Activated B cell treated with CpG ODN at 0.5 μM for 24 hours (primary cell): Measurements from ENCODE around the gene FKBP7. TPM values are rescaled to one million over a fixed set of nuclear protein-coding genes. Genes with fewer than 3 reads are reported as not detected.

Source experiments
- ATAC-seq: fragments of 200-7000 bp; cut with Tn5 transposase; one replicate; pipeline ENCODE4 v1.10.0; 2021; ENCODE audit warnings: low read depth, mild to moderate bottlenecking, moderate library complexity
- CTCF ChIA-PET: fragments of 350-600 bp; sonication (Branson Sonifier 250); formaldehyde crosslinking; loops from one replicate; lab custom pipeline; 2021; ENCODE audit warnings: antibody characterized with exemption; lab: Charles Lee
- POLR2A ChIA-PET: fragments of 350-600 bp; sonication (Branson Sonifier 250); formaldehyde crosslinking; loops from one replicate; lab custom pipeline; 2021; ENCODE audit warnings: antibody characterized with exemption; lab: Charles Lee
- DNase-seq: peaks from one replicate; pipeline ENCODE4 v3.0.0; 2022
- H3K27ac Mint-ChIP-seq: one replicate; pipeline ENCODE4 v1.8.0; 2020; ENCODE audit warnings: mixed read lengths
- H3K27me3 Mint-ChIP-seq: one replicate; pipeline ENCODE4 v1.8.0; 2021; ENCODE audit warnings: mixed read lengths
- H3K36me3 Mint-ChIP-seq: one replicate; pipeline ENCODE4 v1.8.0; 2021; ENCODE audit warnings: low read depth, mixed read lengths
- H3K4me1 Mint-ChIP-seq: one replicate; pipeline ENCODE4 v1.8.0; 2021; ENCODE audit warnings: mixed read lengths
- H3K4me3 Mint-ChIP-seq: one replicate; pipeline ENCODE4 v1.8.0; 2020; ENCODE audit warnings: mild to moderate bottlenecking, mixed read lengths
- H3K9me3 Mint-ChIP-seq: one replicate; pipeline ENCODE4 v1.8.0; 2020; ENCODE audit warnings: mixed read lengths
- intact Hi-C: fragments of 100-400 bp; cut with micrococcal nuclease; formaldehyde crosslinking; loops from one replicate; pipeline ENCODE4 v1.15.1; 2024
- total RNA-seq: library from RNA; stranded (reverse); gene quantifications from 2 replicates; pipeline ENCODE4 v1.2.3, GENCODE V29; 2022
- TF ChIP-seq, protein P1 (sequence below): fragments of 200-600 bp; IDR thresholded peaks from one replicate; pipeline ENCODE4 v1.8.0; 2022; ENCODE audit warnings: antibody characterized with exemption, mild to moderate bottlenecking

FKBP7 gene
- total RNA-seq, 1 donor from 2014 or later, result 0.64 TPM

DNA sequence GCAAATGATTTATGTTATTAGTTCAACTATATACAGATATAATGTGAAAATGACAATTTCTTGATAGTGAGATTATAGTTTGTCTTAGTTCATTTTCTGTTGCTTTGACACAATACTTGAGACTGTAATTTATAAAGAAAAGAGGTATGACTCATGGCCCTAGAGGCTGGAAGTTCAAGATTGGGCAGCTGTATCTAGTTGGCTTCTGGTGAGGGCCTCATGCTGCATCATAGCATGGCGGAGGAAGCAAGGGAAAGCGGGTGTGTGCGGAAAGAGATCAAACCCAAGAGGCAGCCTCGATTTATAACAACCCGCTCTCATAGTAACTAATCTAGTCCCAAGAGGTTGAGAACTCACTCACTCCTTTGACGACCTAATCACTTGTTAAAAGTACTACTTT is 13.2 kb upstream of the FKBP7 start:
- H3K27me3 Mint-ChIP-seq, result no peaks in the 10 kb centered on the region
- CTCF ChIA-PET, result no interaction called here
- no peaks in the 10 kb centered on the region for H3K9me3 Mint-ChIP-seq
- POLR2A ChIA-PET, result no interaction called here
- H3K4me1 Mint-ChIP-seq, result peaks cover 2% of the 10 kb centered on the region
- TF ChIP-seq, protein P1, sequence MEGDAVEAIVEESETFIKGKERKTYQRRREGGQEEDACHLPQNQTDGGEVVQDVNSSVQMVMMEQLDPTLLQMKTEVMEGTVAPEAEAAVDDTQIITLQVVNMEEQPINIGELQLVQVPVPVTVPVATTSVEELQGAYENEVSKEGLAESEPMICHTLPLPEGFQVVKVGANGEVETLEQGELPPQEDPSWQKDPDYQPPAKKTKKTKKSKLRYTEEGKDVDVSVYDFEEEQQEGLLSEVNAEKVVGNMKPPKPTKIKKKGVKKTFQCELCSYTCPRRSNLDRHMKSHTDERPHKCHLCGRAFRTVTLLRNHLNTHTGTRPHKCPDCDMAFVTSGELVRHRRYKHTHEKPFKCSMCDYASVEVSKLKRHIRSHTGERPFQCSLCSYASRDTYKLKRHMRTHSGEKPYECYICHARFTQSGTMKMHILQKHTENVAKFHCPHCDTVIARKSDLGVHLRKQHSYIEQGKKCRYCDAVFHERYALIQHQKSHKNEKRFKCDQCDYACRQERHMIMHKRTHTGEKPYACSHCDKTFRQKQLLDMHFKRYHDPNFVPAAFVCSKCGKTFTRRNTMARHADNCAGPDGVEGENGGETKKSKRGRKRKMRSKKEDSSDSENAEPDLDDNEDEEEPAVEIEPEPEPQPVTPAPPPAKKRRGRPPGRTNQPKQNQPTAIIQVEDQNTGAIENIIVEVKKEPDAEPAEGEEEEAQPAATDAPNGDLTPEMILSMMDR, result no peak
- DNase-seq (no peak), ATAC-seq (no peak)
- intact Hi-C loops, result no loop called here
- H3K36me3 Mint-ChIP-seq, result peaks cover 79% of the 10 kb centered on the region
- no peak overlapping the region for H3K27ac Mint-ChIP-seq
- H3K4me3 Mint-ChIP-seq, result no peak overlapping the region

DNA sequence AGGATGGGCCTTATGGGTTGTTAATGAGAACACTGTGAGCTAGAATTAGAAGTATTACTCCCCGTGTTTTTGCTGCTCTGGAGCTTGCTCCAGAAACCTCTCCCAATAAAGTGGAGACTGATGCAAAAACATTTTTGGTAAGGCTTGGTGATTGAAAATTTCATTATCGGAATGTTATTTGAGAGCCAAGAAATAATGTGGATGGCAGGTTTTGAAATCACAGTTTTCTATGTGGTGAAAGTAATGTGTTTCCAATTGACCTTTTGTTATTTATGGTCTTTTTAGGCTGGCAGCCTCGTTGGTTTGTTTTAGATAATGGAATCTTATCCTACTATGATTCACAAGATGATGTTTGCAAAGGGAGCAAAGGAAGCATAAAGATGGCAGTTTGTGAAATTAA is 7.0 kb upstream of the FKBP7 start:
- no peak overlapping the region for H3K4me3 Mint-ChIP-seq
- no peak for DNase-seq
- TF ChIP-seq, protein P1, result no peak
- peaks cover 39% of the 10 kb centered on the region for H3K4me1 Mint-ChIP-seq
- POLR2A ChIA-PET, result no interaction called here
- H3K27ac Mint-ChIP-seq, result no peak overlapping the region
- H3K9me3 Mint-ChIP-seq, result no peaks in the 10 kb centered on the region
- intact Hi-C loops, result no loop called here
- no peaks in the 10 kb centered on the region for H3K27me3 Mint-ChIP-seq
- peaks cover 43% of the 10 kb centered on the region for H3K36me3 Mint-ChIP-seq
- ATAC-seq, result no peak
- CTCF ChIA-PET, result no interaction called here

DNA sequence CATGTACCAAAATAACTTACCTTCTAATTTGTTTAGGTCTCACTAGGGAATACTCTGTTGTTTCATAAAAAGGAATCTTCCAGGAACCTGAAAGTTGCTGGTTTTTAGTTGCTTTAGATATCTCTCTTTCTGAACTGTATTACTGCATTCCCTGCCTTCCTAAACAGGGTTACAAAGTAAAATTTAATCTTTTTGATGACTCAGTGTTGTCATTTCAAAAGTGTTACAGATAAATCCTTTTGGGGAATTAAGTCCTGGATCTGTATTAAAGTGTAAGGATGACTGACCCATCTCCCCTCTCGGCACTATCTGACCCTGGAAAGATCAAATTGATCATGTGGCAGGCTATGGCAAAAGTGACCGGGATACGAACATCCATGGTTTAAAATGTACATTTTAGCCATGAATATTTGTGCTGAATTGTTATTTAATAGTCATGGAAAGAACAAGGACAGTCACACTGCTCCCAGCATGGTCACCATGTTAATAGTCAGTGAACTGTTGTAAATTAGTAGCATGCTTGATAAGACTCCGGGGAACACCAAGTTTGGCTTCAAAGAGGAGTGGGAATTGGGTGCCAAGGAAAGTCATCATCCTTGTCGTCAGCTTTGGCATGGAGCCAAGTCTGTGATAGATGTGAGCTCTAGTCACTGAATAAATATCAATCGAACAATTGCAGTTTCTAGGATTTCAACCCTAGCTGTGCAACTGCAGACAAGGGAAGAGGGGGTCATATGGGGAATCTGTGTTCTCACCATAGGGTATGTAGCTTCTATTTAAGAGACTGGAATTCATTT is 6.0 kb upstream of the FKBP7 start:
- intact Hi-C loops, result no loop called here
- no peak overlapping the region for H3K4me3 Mint-ChIP-seq
- peaks cover 35% of the 10 kb centered on the region for H3K36me3 Mint-ChIP-seq
- peaks cover 40% of the 10 kb centered on the region for H3K4me1 Mint-ChIP-seq
- POLR2A ChIA-PET, result no interaction called here
- no peaks in the 10 kb centered on the region for H3K9me3 Mint-ChIP-seq
- DNase-seq (no peak), ATAC-seq (no peak)
- H3K27ac Mint-ChIP-seq, result no peak overlapping the region
- TF ChIP-seq, protein P1, result no peak
- CTCF ChIA-PET, result no interaction called here
- no peaks in the 10 kb centered on the region for H3K27me3 Mint-ChIP-seq

DNA sequence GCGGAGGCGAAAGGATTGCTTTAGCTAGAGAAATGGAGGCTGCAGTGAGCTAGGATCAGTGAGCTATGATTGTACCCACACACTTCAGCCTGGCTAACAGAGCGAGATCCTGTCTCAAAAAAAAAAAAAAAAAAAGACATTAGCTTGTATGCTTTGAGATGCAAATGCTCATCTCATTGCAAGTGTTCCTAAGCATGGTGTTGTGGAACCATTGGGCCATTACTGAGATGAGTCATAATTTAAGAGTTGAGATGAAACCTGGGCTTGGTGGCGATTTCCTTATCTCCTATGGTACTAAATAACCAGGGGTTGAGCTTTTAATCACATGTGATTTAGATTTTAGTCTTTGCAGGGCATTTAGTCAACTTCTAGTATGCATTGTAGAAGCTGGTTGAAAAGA is 4.0 kb upstream of the FKBP7 start:
- intact Hi-C loops, result no loop called here
- H3K4me3 Mint-ChIP-seq, result peak overlapping the region; percentile 72
- H3K36me3 Mint-ChIP-seq, result peaks cover 27% of the 10 kb centered on the region
- TF ChIP-seq, protein P1, result no peak
- no peak for DNase-seq
- no peaks in the 10 kb centered on the region for H3K9me3 Mint-ChIP-seq
- CTCF ChIA-PET, result interaction anchor here (0.6 to 2.0 kb wide), 2 partner anchors 68 to 127 kb away, joined by 3 to 5 read pairs; no protein-coding TSS in a partner anchor
- POLR2A ChIA-PET, result interaction anchor here (0.6 to 4.1 kb wide), 6 partner anchors 29 to 1218 kb away, joined by 3 to 70 read pairs (median 5); partner anchors contain the start of genes NFE2L2, PJVK and PRKRA
- ATAC-seq, result peak; percentile 30
- H3K27me3 Mint-ChIP-seq, result no peaks in the 10 kb centered on the region
- peak overlapping the region; percentile 80 for H3K27ac Mint-ChIP-seq
- H3K4me1 Mint-ChIP-seq, result peaks cover 55% of the 10 kb centered on the region
